HepG2 (cell line): ENCODE results near the gene WNK2. TPM values are rescaled to one million over a fixed set of nuclear protein-coding genes. Genes with fewer than 3 reads are reported as not detected.
A peak's percentile ranks its signal among the peaks of the same experiment; 100 is the strongest.

ENCODE experiments used
- AKAP8 ChIP-seq: sonication (generic); formaldehyde crosslinking; IDR thresholded peaks from 2 replicates; pipeline ENCODE4 v1.5.1; 2020; ENCODE audit warnings: mild to moderate bottlenecking, missing genetic modification reagents
- BRD4 ChIP-seq: sonication (generic); formaldehyde crosslinking; IDR thresholded peaks from 2 replicates; pipeline ENCODE4 v1.4.0; 2020; ENCODE audit warnings: missing genetic modification reagents
- EED ChIP-seq: sonication (generic); formaldehyde crosslinking; IDR thresholded peaks from 2 replicates; pipeline ENCODE4 v1.5.0; 2020; ENCODE audit warnings: mild to moderate bottlenecking, missing genetic modification reagents
- ETV6 ChIP-seq: sonication (generic); formaldehyde crosslinking; conservative IDR thresholded peaks from 2 replicates; pipeline ENCODE4 v1.4.0; 2020; ENCODE audit warnings: missing genetic modification reagents
- HNF4A ChIP-seq: sonication (generic); formaldehyde crosslinking; IDR thresholded peaks from 2 replicates; pipeline ENCODE4 v1.4.0; 2020; ENCODE audit warnings: missing genetic modification reagents
- JDP2 ChIP-seq: sonication (generic); formaldehyde crosslinking; IDR thresholded peaks from 2 replicates; pipeline ENCODE4 v1.8.1; 2022; ENCODE audit warnings: missing genetic modification reagents, borderline replicate concordance
- MBNL3 ChIP-seq: fragments of 250-450 bp; sonication (Bioruptor Pico); conservative IDR thresholded peaks from 2 replicates; pipeline ENCODE4 v1.8.0; 2022; ENCODE audit warnings: mild to moderate bottlenecking, inconsistent platforms
- NRL ChIP-seq: sonication (generic); formaldehyde crosslinking; IDR thresholded peaks from 2 replicates; pipeline ENCODE4 v1.5.0; 2020; ENCODE audit warnings: missing genetic modification reagents, mild to moderate bottlenecking, moderate library complexity, borderline replicate concordance
- POGK ChIP-seq: sonication (generic); formaldehyde crosslinking; conservative IDR thresholded peaks from 2 replicates; pipeline ENCODE4 v1.8.0; 2022; ENCODE audit warnings: mild to moderate bottlenecking, moderate library complexity, missing genetic modification reagents
- ZNF574 ChIP-seq: sonication (generic); formaldehyde crosslinking; IDR thresholded peaks from 2 replicates; pipeline ENCODE4 v1.4.0; 2020; ENCODE audit warnings: missing genetic modification reagents
- polyA plus RNA-seq, 8 experiments: library from polyadenylated mRNA; depleted of rRNA in 3 of 8; stranded (reverse) in 7 of 8; unstranded in 1 of 8; fragments of >200 nt; fragmentation: Illumina TruSeq in 4 of 8; extraction: Trizol in 4 of 8; gene quantifications; 2 replicates each; pipeline versions ENCODE4 v1.2.1 to v1.2.3, GENCODE V29; 2011 to 2016; ENCODE audit warnings: low read depth in 4 of 8, missing spikeins in 1 of 8, mixed read lengths in 1 of 8; ENCODE audit not compliant: insufficient read depth in 1 of 8
- total RNA-seq, 5 experiments: library from RNA; depleted of rRNA; stranded (reverse); fragments of >200 nt; fragmentation: Illumina TruSeq; extraction: Trizol; gene quantifications; 2 replicates each; pipeline ENCODE4 v1.2.3, GENCODE V29; 2016; ENCODE audit warnings: low read depth in 1 of 5
- TF ChIP-seq, protein P1 (sequence below): sonication (generic); formaldehyde crosslinking; IDR thresholded peaks from 2 replicates; pipeline ENCODE4 v1.5.0; 2020; ENCODE audit warnings: mild to moderate bottlenecking, missing genetic modification reagents, borderline replicate concordance

Gene WNK2
- total and polyA plus RNA-seq, 2 of the 13 experiments (the other 11 are each of a cell fraction or from before 2014, with no cell fraction given): 10.5 to 12.0 TPM

GRCh38 chr9:93210324-93210973 is 26.5 kb downstream of the WNK2 start (continued):
- TF ChIP-seq ZNF574 (CRISPR knock-in tag) (peak; percentile 21; the same call in 1 of the 2 replicates), AKAP8 (CRISPR knock-in tag) (0 out of 2 replicates have a peak, but pooled peaks have one; percentile 68), HNF4A (CRISPR knock-in tag) (peak; percentile 74), JDP2 (CRISPR knock-in tag) (no peak), ETV6 (no peak), NRL (CRISPR knock-in tag) (peak; percentile 81; the same call in 1 of the 2 replicates), POGK (no peak), MBNL3 (no peak), BRD4 (CRISPR knock-in tag) (peak; percentile 46; the same call in 1 of the 2 replicates), EED (no peak)
- TF ChIP-seq, protein P1, sequence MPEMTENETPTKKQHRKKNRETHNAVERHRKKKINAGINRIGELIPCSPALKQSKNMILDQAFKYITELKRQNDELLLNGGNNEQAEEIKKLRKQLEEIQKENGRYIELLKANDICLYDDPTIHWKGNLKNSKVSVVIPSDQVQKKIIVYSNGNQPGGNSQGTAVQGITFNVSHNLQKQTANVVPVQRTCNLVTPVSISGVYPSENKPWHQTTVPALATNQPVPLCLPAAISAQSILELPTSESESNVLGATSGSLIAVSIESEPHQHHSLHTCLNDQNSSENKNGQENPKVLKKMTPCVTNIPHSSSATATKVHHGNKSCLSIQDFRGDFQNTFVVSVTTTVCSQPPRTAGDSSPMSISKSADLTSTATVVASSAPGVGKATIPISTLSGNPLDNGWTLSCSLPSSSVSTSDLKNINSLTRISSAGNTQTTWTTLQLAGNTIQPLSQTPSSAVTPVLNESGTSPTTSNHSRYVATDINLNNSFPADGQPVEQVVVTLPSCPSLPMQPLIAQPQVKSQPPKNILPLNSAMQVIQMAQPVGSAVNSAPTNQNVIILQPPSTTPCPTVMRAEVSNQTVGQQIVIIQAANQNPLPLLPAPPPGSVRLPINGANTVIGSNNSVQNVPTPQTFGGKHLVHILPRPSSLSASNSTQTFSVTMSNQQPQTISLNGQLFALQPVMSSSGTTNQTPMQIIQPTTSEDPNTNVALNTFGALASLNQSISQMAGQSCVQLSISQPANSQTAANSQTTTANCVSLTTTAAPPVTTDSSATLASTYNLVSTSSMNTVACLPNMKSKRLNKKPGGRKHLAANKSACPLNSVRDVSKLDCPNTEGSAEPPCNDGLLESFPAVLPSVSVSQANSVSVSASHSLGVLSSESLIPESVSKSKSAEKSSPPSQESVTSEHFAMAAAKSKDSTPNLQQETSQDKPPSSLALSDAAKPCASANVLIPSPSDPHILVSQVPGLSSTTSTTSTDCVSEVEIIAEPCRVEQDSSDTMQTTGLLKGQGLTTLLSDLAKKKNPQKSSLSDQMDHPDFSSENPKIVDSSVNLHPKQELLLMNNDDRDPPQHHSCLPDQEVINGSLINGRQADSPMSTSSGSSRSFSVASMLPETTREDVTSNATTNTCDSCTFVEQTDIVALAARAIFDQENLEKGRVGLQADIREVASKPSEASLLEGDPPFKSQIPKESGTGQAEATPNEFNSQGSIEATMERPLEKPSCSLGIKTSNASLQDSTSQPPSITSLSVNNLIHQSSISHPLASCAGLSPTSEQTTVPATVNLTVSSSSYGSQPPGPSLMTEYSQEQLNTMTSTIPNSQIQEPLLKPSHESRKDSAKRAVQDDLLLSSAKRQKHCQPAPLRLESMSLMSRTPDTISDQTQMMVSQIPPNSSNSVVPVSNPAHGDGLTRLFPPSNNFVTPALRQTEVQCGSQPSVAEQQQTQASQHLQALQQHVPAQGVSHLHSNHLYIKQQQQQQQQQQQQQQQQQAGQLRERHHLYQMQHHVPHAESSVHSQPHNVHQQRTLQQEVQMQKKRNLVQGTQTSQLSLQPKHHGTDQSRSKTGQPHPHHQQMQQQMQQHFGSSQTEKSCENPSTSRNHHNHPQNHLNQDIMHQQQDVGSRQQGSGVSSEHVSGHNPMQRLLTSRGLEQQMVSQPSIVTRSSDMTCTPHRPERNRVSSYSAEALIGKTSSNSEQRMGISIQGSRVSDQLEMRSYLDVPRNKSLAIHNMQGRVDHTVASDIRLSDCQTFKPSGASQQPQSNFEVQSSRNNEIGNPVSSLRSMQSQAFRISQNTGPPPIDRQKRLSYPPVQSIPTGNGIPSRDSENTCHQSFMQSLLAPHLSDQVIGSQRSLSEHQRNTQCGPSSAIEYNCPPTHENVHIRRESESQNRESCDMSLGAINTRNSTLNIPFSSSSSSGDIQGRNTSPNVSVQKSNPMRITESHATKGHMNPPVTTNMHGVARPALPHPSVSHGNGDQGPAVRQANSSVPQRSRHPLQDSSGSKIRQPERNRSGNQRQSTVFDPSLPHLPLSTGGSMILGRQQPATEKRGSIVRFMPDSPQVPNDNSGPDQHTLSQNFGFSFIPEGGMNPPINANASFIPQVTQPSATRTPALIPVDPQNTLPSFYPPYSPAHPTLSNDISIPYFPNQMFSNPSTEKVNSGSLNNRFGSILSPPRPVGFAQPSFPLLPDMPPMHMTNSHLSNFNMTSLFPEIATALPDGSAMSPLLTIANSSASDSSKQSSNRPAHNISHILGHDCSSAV (CRISPR knock-in tag): no peak
